GM10248 (cell line): ENCODE data around the gene CHMP3.
"Not testable (repeated sequence)": the region's sequence is repeated elsewhere in the genome, so short reads cannot be mapped to it uniquely, and the experiment has no call there.

ENCODE experiments used
- CTCF ChIA-PET: fragments of 300-600 bp; sonication (Branson Sonifier 250); formaldehyde crosslinking; extraction: SDS; loops from one replicate; lab custom pipeline; 2021; ENCODE audit warnings: antibody characterized with exemption; lab: Yijun Ruan, JAX
- POLR2A ChIA-PET: fragments of 350-650 bp; sonication (Branson Sonifier 250); formaldehyde crosslinking; extraction: SDS; loops from one replicate; lab custom pipeline; 2020; ENCODE audit warnings: antibody characterized with exemption; lab: Yijun Ruan, JAX
- DNase-seq: peaks from one replicate; pipeline ENCODE4 v3.0.0; 2012; ENCODE audit errors: extremely low spot score
- CTCF ChIP-seq: IDR thresholded peaks from 2 replicates; pipeline ENCODE4 v1.5.1; 2012; ENCODE audit warnings: mild to moderate bottlenecking, low read depth; ENCODE audit errors: extremely low read depth, missing control alignments, control extremely low read depth

The CHMP3 gene

GRCh38 chr2:86593266-86593665 is 30.0 kb upstream of the CHMP3 start:
- DNase-seq: no peak
- ChIA-PET POLR2A (no interaction called here), CTCF (interaction anchor here (1.2 kb wide), 1 partner anchor 9 kb away, joined by 3 read pairs; no protein-coding TSS in a partner anchor)
- no peak for TF ChIP-seq CTCF

GRCh38 chr2:86592547-86593230 is 29.4 kb upstream of the CHMP3 start:
- POLR2A ChIA-PET: no interaction called here
- no peak for TF ChIP-seq CTCF
- no peak for DNase-seq
- CTCF ChIA-PET: interaction anchor here (1.2 kb wide), 1 partner anchor 10 kb away, joined by 3 read pairs; no protein-coding TSS in a partner anchor

GRCh38 chr2:86589701-86590100 is 26.5 kb upstream of the CHMP3 start:
- CTCF ChIA-PET, POLR2A ChIA-PET, DNase-seq: not testable (repeated sequence)

- CTCF ChIA-PET: interaction anchor here (1.4 kb wide), 2 partner anchors 9 to 10 kb away, joined by 3 read pairs; no protein-coding TSS in a partner anchor
- POLR2A ChIA-PET: no interaction called here
- no peak for TF ChIP-seq CTCF
- peak; percentile 24 for DNase-seq
These were observed 21.1 kb upstream of the CHMP3 start for GRCh38 chr2:86584151-86584913.

- no peak for DNase-seq
- ChIA-PET POLR2A (no interaction called here), CTCF (no interaction called here)
These were observed 17.3 kb upstream of the CHMP3 start for GRCh38 chr2:86580560-86580959.

GRCh38 chr2:86577817-86578456 is 14.7 kb upstream of the CHMP3 start:
- no peak for TF ChIP-seq CTCF
- no peak for DNase-seq
- ChIA-PET POLR2A (no interaction called here), CTCF (no interaction called here)

More at GRCh38 chr2:86580560-86580959, 17.3 kb upstream of the CHMP3 start:
- no peak for TF ChIP-seq CTCF
